Measurements from ENCODE around the gene PRIM2. TPM values are rescaled to one million over a fixed set of nuclear protein-coding genes. Genes with fewer than 3 reads are reported as not detected.
"Not testable (repeated sequence)": the region's sequence is repeated elsewhere in the genome, so short reads cannot be mapped to it uniquely, and the experiment has no call there.

The PRIM2 gene
- total RNA-seq, 1 donor from 2014 or later, result 4.3 TPM

DNA sequence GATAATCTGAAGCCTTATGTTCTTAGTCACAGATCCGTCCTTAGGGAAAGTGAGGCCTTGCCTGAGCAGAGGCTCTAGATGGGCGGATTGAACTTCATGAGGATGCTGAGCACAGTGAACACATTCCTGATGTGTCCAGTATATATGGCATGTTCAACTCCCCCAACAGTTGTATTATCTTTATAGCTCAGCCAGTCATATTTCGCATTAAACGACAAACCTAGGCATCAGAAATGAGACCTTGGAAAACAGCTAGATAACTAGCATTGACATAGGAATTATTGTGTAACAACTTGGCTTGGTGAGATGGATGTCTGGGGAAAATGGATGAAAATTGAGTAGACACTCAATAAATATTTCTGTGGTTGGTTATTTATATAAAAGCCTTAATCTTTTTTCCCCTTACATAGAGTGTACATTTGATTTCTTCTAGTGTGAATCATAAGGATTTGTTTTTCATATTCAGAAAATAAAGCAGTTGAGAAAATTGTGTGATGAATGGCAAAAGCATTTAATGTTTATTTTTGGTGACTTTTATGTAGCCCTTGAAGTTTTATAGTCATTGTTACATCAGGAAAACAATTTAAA lies 169.2 kb downstream of the PRIM2 start:
- DNase-seq (ENCODE audit: low spot score); ATAC-seq: not testable (repeated sequence)

DNA sequence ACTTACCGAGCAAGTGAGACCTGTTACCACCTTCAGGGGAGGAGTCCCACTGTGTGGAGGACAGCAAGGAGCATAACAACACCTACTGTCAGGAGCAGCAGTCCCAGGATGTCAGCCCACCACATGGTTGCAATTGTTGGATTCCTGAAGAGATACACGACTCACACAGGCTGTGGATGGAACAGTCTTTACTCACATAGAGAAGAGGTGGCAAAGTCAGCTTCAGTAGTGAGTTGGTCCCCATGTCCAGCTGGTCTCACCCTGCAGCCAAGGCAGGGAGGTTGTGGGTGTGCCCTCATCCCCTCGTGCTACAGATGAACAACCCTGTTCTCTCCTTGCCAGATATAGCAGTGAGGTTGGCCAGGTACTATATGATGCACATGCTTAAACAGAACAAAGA lies 171.1 kb downstream of the PRIM2 start:
- not testable (repeated sequence) for DNase-seq (ENCODE audit: low spot score); ATAC-seq

DNA sequence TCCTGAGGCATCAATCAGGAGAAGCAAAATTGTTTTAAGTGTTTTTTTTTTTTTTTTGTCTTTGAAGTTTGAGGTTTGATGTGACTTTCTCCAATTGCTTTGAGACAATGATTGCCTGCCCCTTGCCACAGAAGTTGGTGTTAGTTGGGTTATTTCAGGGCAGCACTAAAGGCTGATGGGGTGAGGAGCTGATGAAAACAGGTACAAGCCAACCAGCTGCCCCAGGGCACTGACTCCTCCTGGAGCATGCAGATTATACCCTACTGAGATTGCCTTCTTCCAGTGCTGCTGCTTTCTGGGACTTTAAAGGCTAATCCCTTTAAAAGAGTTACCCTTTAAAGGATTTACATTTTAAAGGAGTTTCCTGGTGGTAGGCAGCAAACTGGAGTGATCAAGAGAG lies 172.5 kb downstream of the PRIM2 start:
- ATAC-seq; DNase-seq (ENCODE audit: low spot score): not testable (repeated sequence)

DNA sequence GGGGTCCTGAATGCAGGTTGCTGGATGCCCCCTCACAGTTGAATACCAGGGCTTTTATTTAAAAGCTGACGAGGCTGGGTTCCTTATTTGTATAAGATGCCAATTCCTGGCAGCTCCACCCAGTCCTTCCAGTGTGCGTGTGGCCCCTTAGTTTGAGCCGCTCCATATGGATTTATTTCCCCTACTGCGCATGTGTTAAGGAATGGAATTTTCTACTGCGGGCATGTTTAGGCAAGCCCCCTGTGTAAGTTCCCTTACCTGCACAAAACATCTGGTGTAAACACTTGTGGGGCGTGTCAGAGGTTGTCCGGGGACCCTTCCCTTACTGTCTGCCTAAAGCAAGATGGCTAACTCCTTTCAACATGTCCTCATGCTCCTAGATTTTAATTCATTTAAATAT lies 174.4 kb downstream of the PRIM2 start:
- ATAC-seq; DNase-seq (ENCODE audit: low spot score): not testable (repeated sequence)

DNA sequence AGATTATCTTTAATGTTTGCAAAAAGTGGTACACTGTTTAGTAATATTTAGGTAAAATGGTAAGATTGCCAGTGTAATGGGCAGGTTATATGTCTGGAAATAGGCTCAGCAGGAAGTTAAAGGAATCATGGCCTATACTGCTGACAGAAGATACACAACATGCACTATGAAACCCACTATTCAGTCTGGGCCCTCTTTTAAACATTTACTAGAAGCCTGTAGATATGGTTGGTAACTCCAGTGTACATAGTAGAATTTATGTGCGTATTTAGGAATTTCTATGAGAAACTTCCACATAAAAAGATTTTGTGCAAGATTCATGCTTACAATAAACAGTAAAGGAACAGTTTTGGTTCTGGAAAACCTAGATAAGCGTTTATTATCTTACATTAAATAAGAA lies 178.8 kb downstream of the PRIM2 start:
- not testable (repeated sequence) for ATAC-seq; DNase-seq (ENCODE audit: low spot score)

DNA sequence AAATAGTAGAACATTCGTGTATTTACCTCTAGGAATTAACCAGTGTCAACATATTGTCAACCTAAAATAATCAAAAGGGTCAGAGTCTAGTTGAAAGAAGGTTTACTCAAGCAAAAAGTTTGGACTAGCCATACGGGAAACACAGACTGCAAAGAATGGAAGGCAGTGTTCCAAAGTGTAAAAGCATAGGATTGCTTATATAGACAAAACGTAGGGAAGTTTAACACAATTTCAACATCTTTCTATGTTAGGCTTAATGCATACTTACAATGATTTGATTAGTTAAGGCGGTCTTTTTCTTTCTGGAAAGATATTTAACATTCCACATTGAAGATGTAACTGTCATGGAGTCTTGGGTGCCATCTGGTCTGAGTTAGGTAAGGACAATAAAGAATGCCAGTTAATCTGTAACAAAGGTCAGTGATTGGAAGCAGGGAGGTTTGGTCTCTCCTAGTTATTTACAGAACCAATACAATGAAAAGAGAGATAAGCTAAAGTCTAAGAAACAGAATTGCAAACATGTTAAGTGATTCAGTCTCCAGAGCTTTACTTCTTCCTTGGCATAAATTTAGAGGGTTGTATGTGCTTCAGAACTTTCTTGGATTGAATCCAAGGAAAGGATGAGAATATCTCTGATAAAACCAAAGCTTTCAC lies 183.1 kb downstream of the PRIM2 start:
- ATAC-seq, result peak; percentile 92
- DNase-seq (ENCODE audit: low spot score), result not testable (repeated sequence)

DNA sequence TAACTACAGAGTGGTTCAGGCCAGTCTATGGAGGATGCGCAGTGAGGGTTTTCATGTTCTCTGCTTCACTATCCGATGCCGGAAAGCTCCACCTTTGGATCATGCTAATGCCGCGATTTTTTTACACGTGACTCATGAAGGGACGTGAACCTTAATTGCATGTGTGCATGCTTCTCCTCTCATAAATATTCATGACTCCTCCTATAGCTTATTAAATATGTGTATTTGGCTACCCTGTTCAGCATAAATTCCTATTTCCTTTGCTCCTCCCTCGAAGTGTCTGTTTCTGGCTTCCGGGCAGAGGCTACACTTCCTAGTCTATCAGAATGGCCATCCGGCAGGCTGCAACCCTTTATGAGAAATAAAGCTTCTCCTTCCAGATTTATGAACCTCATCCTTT lies 185.0 kb downstream of the PRIM2 start:
- not testable (repeated sequence) for DNase-seq (ENCODE audit: low spot score); ATAC-seq

DNA sequence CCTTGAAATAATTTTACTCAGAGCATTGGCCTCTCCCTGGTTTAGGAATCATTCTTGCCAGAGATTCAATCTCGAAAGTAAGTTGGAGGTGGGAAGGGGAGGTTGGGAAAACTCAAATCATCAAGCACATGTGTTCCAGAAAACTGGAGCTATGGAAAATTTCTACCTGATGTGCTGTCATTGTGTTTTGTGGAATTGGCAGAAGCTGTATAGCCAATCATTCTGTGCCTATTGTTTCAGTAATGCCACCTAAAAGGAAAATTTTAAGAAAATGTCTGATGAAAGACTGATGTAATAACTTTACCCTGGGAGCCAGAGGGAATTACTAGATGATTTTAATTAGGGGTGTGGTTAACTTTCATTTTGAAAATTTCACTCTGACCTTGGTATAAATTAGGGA lies 187.8 kb downstream of the PRIM2 start:
- not testable (repeated sequence) for ATAC-seq; DNase-seq (ENCODE audit: low spot score)

DNA sequence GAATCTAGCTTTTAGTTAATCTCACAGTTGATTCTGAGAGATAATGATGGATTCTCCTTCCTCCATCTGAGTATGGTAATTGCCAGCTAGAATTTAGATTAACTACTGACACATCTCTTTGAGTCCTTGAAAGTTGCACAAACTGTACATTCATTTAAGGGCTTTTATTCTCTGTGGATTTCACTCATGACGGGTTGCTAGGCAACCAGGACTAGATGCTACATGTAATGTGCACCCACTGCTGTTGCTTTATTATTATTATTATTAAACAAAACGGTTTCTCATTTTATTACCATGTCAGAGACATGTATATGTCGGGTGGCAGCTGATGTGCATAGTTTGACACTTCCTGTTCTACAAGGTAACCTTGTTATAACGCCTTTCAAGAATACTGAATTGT lies 193.0 kb downstream of the PRIM2 start:
- not testable (repeated sequence) for ATAC-seq

DNA sequence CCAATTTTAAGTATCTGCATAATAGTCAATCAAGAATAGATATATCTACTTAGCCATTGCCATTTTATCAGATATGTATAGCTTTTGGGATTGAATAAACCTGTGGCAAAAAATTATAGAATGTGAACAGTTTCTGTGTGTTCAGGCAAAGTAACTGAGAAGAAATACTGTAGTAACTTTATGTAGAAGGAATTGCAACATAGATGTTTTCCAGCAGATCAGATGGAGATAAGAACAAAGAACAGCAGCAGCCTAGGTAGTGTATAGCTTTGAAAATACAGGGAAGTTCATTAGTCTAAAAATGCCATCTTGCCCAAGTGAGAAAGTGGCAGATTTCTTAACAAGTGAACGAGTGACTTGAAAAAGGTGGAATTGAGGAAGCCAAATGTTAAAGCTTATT lies 197.7 kb downstream of the PRIM2 start:
- DNase-seq (ENCODE audit: low spot score); ATAC-seq: not testable (repeated sequence)

More for the DNA sequence above, 193.0 kb downstream of the PRIM2 start:
- DNase-seq (ENCODE audit: low spot score), result not testable (repeated sequence)

DNA sequence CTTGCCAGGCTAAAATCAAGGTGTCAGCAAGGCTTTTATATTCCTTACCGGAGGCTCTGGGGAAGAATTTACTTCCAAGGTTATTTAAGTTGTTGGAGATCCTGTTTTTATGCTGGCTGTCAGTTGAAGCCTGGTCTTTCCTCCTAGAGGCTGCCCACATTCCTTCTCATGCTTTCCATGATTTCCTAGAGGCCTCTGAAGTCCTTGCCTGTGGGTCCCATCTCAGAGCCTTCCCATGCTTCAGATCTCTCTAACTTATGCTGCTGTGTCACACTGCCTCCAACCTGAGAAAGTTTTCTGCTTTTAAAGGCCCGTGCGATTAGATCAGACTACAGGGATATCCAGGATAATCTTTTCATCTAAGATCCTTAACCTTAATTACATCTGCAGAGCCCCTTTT lies 198.4 kb downstream of the PRIM2 start:
- ATAC-seq; DNase-seq (ENCODE audit: low spot score): not testable (repeated sequence)

DNA sequence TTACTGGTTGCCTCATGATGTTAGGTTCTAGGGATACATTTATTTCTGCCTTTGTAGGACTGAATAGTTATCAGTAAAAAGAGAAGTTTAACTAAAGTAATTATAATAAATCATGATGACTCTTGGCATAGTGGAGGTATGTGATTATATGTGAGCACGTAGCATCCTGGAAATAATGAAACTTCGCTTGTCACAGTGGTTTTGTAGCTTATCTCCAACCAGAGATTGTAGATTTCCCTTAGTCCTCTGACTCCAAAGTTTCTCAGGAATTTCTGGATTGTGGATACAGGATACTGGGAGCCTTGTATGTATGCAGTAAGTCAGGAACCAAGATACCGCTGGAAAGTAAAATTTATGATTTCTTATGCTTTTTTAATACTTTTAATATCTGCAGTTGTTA lies 199.3 kb downstream of the PRIM2 start:
- ATAC-seq; DNase-seq (ENCODE audit: low spot score): not testable (repeated sequence)

DNA sequence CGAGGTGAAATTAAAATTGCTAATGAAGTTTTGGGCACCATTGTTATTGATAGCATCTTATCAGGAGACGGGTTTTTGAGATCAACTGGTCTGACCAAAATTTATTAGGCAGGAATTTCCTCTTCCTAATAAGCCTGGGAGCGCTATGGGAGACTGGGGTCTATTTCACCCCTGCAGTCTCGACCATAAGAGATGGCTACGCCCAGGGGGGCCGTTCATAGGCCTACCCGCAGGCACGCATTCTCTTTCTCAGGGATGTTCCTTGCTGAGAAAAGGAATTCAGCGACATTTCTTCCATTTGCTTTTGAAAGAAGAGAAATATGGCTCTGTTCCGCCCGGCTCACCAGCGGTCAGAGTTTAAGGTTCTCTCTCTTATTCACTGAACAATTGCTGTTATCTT lies 201.8 kb downstream of the PRIM2 start:
- DNase-seq (ENCODE audit: low spot score); ATAC-seq: not testable (repeated sequence)

DNA sequence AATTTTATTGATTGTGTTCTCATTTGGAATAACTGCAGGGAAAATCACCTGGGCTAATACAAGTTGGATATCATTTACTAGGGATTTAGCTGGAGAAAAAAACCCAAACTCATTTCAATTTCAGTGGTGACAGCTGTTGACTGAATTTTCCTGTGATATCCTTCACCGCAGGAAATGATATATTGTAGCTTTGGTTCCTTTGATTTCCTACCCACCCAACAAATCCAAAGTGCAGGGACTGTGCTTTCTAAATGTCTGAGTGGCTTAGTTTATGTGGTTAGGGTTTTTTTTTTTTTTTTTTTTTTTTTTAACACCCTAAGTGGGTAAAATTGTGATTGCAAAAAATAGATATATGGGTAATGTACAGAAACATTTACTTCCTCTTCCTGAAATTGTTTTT lies 203.7 kb downstream of the PRIM2 start:
- not testable (repeated sequence) for ATAC-seq; DNase-seq (ENCODE audit: low spot score)

DNA sequence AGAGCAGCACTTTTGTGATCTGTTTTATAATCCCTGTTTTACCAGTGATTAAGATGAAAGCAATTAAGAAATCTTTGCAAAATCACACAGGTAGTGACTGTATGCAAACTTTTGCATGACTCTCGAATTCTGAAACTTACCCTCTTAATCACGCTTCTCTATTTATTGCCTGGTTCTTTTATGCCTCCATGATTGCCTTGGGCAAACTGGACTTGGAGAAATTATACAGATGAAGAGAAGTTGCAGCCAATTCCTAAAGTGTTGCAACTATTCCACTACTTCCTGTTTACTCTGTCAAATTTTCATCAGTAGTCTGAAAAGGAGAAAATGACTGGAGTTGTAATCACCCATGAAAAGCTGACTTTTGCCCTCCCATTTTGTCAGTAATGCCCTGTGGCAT lies 205.8 kb downstream of the PRIM2 start:
- peak; percentile 48 for ATAC-seq
- not testable (repeated sequence) for DNase-seq (ENCODE audit: low spot score)

DNA sequence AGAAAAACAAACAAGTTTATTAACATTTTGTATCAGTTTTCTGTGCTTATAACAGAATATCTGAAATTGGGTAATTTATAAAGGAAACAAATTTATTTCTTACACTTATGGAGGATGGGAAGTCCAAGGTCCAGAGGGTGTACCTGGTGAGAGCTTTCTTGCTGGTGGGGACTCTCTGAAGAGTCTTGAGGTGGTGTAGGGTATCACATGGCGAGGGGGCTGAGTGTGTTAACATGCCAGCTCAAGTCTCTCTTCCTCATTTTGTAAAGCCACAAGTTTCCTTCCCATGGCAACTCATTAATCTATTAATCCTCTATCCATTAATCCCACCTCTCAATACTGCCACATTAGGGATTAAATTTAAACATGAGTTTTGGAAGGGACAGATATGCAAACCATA lies 212.3 kb downstream of the PRIM2 start:
- ATAC-seq; DNase-seq (ENCODE audit: low spot score): not testable (repeated sequence)

DNA sequence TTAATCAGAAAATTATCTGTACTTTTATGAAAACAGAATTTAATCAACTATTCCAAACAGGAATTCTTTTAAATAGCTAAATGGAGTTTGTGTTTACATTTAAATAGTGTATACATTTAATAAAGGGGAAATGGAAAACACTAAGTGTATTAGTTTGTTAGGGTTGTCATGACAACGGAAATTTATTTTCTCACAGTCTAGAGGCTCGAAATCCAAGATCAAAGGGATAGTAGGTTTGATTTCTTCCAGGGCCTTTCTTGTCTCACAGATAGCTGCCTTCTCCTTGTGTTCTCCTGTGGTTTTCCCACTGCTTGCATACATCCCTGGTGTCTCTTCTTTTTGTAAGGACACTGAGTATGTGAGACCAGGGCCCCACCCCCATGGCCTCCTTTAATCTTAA lies 215.2 kb downstream of the PRIM2 start:
- not testable (repeated sequence) for DNase-seq (ENCODE audit: low spot score); ATAC-seq

DNA sequence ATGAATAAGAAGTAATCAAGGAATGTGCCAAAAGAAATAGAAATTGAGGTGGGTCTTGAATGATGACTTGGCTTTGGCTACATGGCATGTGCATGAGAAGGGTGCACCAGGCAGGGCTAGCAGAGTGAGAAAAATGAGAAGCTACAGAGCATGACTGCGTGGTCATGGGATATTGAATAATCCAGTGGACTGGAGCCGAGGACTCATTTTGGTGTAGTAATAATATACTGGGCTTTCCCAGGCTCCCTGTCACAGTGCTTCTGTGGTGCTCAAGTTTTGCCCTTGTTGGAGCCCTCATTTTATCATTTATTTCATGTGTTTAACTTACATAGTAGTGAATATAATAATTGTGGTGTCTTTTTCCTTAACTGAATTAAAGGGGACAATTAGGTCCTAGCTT lies 217.7 kb downstream of the PRIM2 start:
- DNase-seq (ENCODE audit: low spot score); ATAC-seq: not testable (repeated sequence)

DNA sequence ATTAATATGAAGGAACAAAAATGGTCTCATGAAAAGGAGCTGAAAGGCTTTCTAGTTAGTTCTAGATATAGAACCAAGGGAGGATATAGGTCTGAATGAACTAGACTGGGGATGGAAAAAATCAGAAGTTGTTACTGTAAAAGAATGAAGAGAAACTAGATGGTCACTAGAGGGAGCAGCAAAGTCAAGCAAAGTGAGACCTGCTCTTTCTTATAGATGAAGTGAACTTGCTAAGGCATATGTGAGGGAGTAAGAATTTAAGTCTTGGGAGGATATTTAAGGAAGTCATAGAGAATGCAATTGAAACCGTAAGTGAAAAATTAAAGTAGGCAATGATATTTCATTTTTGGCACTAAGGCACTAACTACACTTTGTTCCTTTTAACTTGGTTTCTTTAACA lies 218.6 kb downstream of the PRIM2 start:
- DNase-seq (ENCODE audit: low spot score), result not testable (repeated sequence)
- ATAC-seq, result peak; percentile 69

DNA sequence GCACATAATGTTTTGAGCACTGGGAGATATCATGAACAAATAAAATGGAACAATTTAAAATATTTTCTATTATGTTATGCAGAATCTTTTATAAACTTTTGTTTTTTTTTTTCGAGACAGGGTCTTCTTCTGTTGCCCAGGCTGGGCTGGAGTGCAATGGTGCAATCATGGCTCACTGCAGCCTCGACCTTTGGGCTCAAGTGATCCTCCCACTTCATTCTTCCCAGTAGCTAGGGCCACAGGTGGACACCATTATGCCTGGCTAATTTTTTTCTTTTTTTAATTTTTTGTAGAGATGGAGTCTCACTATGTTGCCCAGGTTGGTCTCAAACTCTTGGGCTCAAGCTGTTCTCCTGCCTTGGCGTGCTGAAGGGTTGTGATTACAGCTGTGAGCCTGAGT lies 220.5 kb downstream of the PRIM2 start:
- ATAC-seq; DNase-seq (ENCODE audit: low spot score): not testable (repeated sequence)

DNA sequence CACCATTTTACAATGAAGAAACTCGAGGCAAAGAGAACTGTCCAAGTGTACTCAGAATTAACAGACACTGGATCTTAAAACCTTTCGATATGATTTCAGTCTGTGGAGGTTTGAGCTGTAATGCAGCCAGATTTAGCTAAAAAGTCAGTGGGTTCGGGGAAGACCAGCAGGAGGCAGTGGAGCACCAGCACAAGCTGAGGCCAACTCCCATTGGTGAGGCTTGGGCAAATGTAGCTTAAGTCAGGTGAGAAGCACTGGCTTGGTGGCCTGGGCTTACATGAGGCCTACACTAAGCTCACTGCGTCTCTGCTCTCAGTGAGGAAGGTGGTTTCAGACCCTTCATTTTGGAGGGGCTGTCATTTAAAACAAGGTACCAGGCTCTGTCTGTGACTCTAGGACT lies 234.5 kb downstream of the PRIM2 start:
- not testable (repeated sequence) for DNase-seq (ENCODE audit: low spot score)
- peak; percentile 43 for ATAC-seq

DNA sequence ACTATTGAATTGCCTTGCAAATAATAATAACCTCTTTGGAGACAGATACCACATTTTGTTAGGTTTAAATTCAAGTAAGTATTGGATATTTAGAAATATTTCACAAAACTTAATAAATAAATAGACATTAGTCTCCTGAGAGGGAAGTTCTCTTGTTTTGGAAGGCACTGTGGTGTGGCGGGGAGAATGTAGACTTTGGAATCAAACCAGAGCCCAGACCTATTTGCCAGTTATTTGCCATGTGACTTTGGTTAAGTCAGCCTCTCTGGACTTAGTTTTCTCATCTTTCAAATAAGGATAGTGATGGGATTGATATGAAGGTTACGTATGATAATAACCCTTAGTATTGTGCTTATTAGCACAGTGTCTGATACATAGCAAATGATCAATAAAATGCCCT lies 240.4 kb downstream of the PRIM2 start:
- DNase-seq (ENCODE audit: low spot score), result not testable (repeated sequence)
- ATAC-seq, result peak; percentile 78
